ENCODE measurements around the gene STUM.

- TF ChIP-seq CTCF (conservative IDR thresholded peaks at IDR 0.05; ENCODE audit: low read depth in 2 of 2), result no peak
- TF ChIP-seq POLR2AphosphoS5 (IDR thresholded peaks at IDR 0.05; ENCODE audit: low read depth), result no peak
- TF ChIP-seq JUNB (IDR thresholded peaks at IDR 0.05; ENCODE audit: unreplicated experiment), result no peak
- no peak for TF ChIP-seq REST (IDR thresholded peaks at IDR 0.05; ENCODE audit: unreplicated experiment)
- no peak for TF ChIP-seq NANOG (IDR thresholded peaks at IDR 0.05; ENCODE audit: borderline replicate concordance)
- no peak for TF ChIP-seq EZH2 (IDR thresholded peaks at IDR 0.05; ENCODE audit: low read depth, unreplicated experiment)
- TF ChIP-seq ZNF331 (CRISPR knock-in tag; IDR thresholded peaks at IDR 0.05; ENCODE audit: low read depth), result no peak
- TF ChIP-seq EZH2phosphoT487 (IDR thresholded peaks at IDR 0.05; ENCODE audit: unreplicated experiment), result no peak
- no peak for TF ChIP-seq ETS1 (IDR thresholded peaks at IDR 0.05)
- TF ChIP-seq CREB1 (CRISPR knock-in tag; IDR thresholded peaks at IDR 0.05; ENCODE audit: low read depth), result no peak
- no peak for TF ChIP-seq ZNF114 (CRISPR knock-in tag; IDR thresholded peaks at IDR 0.05)
Observed at GRCh38 chr1:226555092-226555491, 6.5 kb downstream of the STUM start.
